GM19328 (cell line): ENCODE measurements around the gene SLC46A1.

Source experiments
- ATAC-seq: cut with Tn5 transposase; IDR thresholded peaks from one replicate; pipeline ENCODE4 v1.9.1; 2021; ENCODE audit warnings: mild to moderate bottlenecking, moderate library complexity; ENCODE audit not compliant: unreplicated experiment

Gene SLC46A1

DNA sequence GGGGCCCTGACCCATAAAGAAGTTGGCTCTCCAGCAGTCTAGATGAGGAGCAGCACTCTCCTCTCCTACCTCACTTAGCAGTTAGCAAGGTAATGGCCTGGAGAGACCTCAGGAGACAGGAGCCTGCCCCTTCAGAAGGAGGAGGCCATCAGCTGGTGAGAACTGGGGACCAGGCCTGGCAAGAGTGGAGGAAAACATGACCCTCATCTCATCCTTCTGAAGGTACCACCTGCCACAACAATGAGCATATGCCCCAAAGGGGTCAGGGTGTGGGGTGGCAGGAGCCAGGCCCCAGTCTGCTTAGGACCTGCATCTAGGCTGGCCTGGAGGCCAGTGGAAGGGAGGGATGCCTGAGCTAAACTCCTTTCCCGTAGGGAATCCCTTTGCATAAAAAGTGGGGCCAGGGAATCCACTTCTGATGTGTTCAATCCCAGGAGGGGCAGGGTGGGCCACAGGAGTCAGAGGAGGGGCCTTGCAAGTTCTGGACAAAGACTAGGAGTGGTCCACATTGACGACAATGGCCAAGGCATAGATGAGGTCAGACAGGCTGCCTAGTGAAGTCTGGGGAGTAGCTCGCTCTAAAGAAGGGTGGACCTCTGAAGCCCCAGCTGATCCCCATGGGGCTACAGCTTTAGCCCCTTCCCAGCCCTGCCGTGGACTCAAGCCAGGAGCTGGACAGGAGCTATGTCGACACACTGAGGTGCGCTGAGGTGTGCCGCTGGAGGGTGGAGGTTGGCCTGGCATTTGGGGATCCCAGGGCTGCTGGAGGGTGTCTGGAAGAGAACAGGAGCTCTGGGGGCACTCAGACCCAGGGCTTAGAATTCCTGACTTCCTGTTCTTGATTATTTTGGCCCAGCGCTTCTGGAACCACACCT lies 42.0 kb downstream of the SLC46A1 start:
- ATAC-seq: no peak

DNA sequence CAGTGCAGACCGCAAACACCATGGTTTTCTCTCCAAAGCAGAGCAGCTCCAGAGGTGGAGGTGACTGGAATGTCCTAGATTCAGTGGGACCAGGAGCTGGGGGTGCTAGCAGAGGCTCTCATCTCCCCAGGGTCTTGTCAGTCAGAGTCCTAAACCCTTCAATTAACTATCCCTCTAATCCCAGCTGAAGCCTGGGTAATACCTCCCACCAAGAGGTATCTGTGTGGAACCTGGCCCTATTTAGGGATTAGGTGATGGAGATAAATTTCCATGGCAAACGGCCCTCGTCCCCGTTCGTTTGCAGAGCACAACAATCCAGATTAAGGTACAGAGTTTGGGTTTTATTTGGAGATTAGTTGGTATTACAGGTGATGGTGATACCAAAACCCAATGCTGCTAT lies 42.8 kb downstream of the SLC46A1 start:
- ATAC-seq: no peak

DNA sequence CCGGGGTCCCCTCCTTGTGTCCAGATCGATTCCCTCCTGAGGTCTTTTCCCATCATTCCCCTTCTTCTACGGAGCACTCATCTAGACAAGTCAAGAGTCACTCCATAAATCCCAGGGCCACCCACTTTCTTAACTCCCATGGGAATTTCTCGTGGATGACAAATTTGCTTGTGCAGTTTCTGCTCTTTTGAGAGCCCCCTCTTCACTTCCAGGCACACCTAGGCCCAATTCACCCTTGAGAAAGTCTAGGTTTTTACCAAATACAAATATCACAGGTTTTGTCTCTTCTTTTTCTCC lies 48.2 kb downstream of the SLC46A1 start:
- no peak for ATAC-seq

DNA sequence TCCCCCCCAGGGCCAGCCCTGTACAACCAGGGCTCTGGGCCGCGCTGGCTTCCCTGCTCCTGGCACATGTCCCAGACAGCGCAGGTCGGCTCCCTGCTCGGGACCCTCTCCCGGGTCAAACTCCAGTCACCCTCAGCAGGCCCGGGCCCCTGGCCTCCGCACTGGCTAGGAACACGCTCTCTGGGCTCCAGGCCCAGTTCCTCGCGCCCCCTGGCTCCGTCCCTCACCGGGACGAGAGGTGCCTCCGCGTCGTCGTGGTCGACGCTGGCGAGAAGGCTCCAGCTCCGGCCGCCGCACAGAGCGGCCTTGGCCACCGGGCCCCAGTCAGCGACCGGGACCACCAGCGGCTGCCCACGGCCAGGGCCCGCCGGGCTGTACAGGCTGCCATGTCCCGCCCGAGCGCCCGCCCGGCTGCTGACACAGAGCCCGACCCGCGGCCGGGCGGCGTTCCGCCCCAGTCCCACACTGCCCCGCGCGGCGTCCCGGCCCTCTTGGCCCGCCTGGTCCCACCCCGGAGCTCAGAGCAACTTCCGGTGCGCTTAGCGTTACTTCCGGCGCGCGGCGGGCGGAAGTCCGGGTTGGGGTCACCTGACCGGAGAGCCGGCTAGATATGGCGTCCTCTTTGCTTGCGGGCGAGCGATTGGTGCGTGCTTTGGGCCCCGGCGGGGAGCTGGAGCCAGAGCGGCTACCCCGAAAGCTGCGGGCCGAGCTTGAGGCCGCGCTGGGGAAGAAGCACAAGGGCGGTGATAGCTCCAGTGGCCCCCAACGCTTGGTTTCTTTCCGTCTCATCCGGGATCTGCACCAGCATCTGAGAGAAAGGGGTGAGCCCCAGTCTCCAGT lies 48.7 kb downstream of the SLC46A1 start, which contains the start of gene POLDIP2:
Gene POLDIP2, minus strand, starts transcription at position 467 of the 840 bp plus-strand sequence. Its CDS starts 79 bp downstream, at position 388.
- peak; percentile 97 for ATAC-seq

DNA sequence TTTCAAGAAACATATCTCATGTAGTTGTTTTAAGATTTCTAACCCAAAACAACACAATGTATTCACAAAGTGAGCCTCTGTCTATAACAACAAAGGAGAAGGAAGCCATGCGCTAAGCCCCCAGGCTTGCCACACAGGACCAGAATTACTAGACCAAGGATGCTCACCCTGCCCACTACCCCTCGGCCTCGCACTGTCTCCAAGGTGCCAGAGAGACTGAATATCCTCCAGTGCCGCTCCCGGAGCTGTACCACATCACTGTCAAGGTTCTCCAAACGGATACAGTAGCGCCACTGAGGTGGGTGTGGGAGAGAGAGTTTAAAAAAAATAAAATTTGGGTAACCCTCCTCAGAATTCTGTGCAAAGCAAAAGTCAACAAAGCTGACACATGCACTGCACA lies 55.7 kb downstream of the SLC46A1 start:
- no peak for ATAC-seq

DNA sequence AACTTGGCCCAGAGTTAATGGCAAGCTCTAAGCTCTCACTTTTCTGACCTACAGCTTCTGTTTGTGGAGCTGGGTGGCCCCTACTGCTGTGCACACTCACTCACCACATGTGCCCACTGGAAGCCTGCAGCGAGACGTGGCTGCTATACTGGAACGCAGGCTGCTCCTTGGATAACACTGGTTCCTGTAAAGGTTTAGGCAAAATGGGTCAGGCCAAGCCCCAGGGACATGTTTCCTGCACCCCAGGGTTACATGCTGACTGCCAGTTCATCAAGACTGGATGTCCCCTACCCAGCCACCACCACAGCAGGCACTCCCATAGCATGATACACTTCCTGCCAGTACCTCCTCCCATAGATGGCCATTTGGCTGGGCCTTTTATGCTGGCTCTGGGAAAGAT lies 57.0 kb downstream of the SLC46A1 start:
- ATAC-seq: no peak

DNA sequence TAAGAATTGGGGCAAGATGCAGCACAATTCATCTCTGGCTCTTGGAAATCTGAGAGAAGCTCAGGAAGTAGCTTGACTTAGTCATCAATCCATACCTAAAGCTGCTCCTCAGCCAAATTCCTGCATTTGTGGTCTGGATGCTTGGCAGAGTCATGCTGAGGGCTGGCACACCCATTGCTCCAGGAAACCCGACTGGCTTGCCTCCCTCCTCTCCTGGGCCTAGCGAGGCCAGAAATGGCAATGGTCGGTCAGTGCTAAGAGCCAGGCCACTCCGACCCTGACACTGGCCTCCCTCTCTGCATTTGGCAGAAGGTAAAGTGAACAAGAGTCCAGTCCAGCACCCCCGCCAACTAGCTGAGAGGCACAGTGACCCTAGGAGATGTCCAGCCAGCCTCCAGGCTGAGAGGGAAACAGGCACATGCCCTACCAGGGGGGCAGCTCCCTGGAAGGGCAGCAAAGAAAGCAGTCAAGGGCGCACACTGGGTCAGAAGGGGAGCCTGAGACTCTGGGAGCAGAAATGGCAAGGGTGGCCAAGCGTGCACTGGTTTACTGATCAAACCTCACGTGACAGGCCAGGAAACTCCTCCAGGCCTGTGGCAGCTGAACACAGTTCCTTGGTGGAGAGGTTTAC lies 58.6 kb downstream of the SLC46A1 start:
- no peak for ATAC-seq

DNA sequence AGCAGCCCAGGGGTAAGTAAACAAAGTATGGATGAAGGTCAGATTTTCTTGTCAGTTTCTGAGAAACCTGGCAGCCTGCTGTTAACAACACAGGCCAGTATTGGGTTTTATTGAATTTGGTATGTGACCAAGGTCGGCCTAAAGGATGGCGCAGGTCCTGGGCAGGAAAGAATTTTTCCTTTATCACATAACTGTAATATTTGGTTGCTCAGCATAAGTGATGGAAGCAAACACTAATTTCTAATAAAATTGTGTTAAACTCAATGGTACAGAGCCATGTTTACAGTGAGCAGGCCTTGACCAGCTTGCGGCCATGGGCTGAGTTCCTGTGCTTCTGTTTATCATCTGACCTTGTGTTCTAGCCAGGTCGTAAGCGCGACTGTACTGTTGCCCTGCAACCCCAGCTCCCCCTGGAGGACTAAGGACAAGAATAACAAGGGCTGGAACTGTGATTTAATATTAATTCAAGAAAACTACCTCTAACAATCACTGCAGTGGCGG lies 59.2 kb downstream of the SLC46A1 start:
- ATAC-seq: no peak

DNA sequence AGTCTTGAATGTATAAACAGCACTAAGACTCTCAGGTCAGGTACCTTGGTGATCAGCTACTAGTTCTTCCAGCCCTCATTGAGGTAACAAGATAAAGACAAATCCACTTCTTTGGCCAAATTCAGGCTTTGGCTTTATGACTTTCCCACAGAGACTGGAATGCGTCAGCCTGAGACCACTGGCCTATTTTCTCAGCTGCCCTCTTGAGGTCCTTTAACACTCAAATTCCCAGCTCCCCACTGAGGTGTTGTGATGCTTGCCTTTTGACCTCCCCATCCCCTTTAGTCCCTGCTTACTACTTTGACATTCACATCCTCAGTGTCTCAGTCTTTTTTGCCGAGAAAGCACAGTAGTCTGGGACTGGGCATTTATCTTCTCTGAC lies 59.8 kb downstream of the SLC46A1 start:
- ATAC-seq: no peak

DNA sequence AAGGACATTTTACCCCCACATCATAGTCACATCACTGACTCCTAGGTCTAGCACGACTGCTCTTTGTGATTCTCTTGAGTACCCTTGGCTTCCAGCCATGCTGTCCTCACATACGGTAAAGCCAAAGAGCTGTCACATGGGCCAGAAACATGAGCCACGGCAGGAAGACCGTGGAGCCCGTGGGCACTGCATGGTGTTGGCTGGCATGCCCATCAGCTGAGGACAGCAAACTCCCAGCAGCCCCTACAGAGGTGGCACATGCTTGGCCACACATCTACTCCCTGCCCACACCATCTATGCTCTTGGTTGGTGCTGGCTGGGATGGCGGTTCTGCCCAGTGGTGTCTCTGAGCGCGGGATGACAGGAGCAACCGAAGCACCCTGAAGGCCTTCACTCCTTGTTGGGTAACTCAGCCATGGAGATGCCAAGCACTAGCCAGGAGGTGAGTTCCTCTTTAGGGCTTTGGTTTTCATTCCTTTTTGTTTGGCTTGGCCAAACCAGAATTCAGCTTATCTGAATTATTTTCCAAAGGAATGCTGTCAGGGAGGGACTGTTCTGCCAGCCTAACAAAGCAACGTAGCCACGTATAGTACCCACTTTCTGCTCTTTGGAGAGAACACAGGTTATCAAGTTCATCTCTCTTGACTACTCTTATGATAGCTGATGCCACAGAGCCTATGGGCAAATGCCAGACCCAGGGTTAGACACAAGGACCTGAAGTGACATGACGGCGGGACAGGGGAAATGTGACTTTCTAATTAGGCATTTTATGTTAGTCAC lies 60.4 kb downstream of the SLC46A1 start:
- no peak for ATAC-seq
